Mammary epithelial cell (primary cell): Measurements from ENCODE around the gene SLC2A9.

Source experiments
- EZH2 ChIP-seq: IDR thresholded peaks from 2 replicates; pipeline ENCODE4 v1.6.1; 2012; ENCODE audit warnings: low read length, inconsistent platforms, borderline replicate concordance
- TF ChIP-seq, protein P1 (sequence below), 2 donors: IDR thresholded peaks in 1 of 2; conservative IDR thresholded peaks in 1 of 2; 2 replicates each; pipeline ENCODE4 v1.5.1; 2011 to 2012; ENCODE audit warnings: inconsistent platforms in 2 of 2, low read length in 2 of 2, mild to moderate bottlenecking in 2 of 2, control low read depth in 1 of 2, low read depth in 1 of 2; ENCODE audit not compliant: insufficient read depth in 1 of 2; ENCODE audit errors: extremely low read depth in 1 of 2

DNA sequence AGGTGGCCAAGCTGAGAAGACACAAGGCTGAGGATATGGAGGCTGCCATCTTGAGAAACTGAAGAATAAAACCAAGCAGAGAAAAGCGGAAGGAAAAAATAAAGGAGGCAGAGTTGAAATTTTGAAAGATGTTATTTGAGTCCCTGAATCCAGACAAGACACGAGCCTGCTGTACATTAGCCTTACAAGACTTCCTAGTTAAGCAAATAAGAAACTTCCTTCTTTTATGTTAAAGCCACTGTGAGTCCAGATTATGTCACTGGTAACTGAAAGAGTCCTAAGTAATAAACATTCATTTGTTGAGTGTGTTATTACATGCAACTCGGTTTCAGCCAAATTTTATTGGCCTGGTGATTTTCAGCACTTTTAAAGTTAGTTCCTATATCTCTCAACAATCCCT, 209.5 kb downstream of the SLC2A9 start:
- TF ChIP-seq, protein P1, sequence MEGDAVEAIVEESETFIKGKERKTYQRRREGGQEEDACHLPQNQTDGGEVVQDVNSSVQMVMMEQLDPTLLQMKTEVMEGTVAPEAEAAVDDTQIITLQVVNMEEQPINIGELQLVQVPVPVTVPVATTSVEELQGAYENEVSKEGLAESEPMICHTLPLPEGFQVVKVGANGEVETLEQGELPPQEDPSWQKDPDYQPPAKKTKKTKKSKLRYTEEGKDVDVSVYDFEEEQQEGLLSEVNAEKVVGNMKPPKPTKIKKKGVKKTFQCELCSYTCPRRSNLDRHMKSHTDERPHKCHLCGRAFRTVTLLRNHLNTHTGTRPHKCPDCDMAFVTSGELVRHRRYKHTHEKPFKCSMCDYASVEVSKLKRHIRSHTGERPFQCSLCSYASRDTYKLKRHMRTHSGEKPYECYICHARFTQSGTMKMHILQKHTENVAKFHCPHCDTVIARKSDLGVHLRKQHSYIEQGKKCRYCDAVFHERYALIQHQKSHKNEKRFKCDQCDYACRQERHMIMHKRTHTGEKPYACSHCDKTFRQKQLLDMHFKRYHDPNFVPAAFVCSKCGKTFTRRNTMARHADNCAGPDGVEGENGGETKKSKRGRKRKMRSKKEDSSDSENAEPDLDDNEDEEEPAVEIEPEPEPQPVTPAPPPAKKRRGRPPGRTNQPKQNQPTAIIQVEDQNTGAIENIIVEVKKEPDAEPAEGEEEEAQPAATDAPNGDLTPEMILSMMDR (conservative IDR thresholded peaks at IDR 0.05 in 1 of 2, IDR thresholded peaks at IDR 0.05 in 1 of 2; ENCODE audit: extremely low read depth in 1 of 2, insufficient read depth in 1 of 2, low read depth in 1 of 2, low read length in 2 of 2) = no peak
- no peak for TF ChIP-seq EZH2
